NCI-H1048 (cell line): ENCODE measurements around the gene CPLX1.

Experiments used
- DNase-seq: peaks from one replicate; lab custom pipeline; 2025; lab: John Stamatoyannopoulos, UW

Gene CPLX1

GRCh38 chr4:855880-856224 is 29.9 kb upstream of the CPLX1 start:
- DNase-seq: no peak

GRCh38 chr4:854356-854755 is 28.4 kb upstream of the CPLX1 start:
- DNase-seq: no peak

DNA sequence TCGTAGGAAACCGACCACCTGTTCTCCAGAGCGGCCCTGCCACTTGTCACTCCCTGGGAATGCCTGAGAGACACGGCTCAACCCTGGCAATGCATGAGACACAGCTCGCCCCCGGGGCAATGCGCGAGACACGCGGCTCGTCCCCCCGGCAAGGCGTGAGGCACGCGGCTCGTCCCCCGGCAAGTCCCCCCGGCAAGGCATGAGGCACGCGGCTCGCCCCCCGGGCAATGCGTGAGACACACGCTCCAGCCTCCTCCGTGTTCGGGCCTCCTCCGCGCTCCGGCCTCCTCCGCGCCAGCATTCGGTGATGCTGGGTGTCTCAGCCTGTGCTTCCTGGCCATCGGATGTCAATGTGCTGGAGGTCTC is 27.5 kb upstream of the CPLX1 start:
- no peak for DNase-seq

DNA sequence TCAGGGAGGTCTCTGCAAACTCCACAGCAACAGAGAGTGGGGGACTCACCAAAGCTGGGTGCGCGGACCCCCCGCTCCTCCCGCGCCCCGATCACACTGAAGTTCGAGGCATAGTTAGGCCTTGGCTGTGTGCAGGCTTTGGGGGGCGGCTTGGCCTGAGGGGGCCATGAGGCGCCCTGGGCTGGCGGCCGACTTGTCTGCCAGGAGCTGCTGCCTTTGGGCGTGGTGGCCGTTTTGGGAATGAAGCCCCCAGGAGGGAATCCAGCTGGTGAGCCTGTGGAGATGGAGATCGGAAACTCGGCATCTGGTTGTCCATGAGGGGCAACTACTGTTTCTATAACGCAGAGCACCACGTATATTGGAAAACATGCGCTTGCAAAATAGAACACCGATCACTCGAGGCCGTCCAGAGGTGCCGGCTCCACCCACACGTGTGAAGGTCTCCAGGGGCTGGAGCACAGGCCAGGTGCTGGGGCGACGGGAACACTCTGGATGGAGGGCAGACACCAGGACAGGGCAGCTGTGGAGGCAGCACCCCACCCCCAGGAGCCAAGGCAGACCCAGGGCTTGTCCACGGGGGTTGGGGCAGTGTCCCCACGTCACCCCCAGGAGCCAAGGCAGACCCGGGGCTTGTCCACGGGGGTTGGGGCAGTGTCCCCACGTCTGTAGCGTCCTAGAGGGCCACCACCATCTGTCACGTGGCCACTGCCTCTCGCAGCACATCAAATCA is 25.9 kb upstream of the CPLX1 start:
- no peak for DNase-seq

DNA sequence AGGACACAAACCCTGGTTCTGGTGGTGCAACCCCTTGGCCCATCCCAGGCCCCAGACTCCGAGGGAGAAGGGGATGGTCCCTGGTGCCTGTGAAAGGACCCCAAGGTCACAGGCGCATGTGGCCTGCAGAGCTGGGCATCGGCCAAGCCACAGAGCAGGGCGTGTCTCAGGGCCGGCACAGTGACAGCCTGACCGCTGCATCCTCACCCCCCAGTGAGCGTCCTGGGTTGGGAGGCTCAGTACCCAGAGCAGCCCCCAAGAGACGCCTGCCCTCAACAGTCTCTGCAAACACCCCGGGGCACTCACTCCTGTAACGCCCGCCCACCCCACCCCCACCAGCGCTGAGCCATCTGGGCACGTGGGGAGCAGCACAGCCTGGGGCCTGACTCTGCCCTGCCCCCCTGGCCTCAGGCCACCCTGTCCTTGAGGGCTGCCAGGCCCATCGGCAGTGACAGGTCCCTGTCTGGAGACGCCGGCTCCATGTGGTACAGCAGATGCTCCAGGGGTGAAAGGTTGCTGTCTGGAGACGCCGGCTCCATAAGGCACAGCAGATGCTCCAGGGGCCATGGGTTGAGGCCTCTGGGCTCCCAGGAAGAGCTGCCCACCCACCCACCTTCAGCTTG is 24.5 kb upstream of the CPLX1 start:
- DNase-seq: no peak

DNA sequence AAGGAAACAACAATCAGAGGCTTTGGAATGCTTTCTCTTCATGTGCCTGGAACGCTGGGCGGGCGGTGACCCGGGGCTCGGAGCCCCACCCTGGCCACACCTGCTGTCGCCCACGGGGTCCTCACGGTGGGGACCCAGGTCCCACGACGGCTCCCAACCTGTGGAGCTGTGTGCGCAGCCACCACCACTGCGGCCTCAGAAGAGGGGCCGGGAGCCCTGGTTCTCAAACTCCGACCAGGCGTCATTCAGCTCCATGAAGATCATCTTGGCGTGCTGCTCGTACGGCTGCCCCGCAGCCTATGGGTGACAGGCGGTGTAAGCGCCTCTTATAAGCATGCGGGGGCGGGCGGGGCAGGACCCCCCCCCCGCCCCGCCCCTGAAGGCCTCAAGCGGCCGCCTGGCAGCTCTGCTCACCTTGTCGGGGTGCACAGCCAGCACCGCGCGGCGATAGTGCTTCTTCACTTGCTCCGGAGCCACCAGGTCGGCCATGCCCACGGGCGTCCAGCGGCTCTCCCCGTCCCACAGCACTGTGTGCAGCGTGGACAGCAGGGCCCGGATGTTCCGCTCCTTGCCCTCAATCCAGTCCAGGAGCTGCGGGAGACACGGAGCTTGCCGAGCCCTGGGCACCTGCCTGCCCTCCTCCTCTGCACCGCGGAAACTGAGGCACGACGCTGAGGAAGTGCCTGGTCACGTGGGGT is 23.7 kb upstream of the CPLX1 start:
- DNase-seq: no peak

DNA sequence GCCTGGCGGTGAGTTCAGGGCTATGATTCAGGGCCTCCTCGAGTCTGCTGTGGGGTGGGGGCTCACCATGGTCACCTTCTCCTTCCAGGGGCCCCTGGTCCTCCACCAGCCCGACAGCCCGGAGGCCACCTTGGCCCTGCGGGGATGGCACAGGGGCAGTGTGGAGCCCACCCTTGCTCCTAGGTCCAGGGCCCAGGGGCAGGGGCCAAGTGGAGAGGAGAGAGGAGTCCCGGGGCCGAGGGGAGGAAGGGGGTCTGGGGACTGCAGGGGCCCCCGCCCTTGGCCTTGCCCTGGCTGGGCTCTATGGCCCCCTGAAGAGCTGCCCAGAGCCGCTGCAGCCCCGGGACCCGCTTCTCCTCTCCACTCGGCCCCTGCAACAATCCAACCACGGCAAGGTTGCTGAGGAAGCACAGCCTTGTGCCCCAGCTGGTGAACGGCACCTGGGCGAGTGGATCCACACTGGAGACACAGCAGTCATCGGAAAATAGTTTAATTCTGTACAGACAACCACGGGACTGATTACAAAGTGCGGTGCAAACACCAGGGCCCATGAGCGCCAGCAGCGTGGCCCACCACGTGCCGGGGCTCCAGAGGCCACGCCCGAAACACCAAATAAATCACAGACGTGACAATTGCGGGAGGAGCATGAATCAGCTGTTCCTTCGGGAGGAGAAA is 23.0 kb upstream of the CPLX1 start:
- no peak for DNase-seq

DNA sequence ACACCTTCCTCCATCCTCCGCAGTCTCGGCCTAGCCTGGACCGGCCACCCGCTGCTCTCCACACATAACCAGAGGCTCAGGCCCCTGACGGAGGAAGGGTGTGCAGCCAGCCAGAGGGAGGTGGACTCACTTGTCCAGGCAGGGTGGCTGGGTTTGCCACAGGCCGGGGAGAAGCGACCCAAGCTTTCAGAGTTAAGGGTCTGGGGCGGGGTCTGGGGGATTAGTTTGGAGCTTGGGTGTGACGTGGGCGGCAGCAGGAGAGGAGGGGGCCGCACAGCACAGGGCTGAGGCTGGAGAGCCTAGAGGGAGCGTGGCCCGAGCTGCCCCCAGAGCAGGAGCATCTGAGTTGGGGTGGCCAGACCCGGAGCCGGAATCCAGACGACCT is 22.4 kb upstream of the CPLX1 start:
- DNase-seq: no peak

DNA sequence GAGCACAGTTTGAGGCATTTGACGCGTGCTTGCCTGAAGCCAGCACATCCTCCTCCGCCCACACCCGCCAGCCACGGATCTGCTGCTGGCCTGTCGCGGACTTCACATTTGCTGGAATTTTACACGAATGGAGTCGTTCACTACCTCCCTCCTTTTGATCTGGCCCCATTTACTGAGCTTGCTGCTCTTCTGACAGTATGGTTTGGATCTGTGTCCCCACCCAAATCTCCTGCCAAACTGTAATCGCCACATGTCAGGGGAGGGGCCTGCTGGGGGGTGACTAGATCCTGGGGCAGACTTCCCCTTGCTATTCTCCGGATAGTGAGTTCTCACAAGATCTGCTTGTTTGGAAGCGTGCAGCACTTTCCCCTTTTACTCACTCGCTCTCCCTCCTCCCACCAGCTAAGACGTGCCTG is 19.9 kb upstream of the CPLX1 start:
- no peak for DNase-seq

DNA sequence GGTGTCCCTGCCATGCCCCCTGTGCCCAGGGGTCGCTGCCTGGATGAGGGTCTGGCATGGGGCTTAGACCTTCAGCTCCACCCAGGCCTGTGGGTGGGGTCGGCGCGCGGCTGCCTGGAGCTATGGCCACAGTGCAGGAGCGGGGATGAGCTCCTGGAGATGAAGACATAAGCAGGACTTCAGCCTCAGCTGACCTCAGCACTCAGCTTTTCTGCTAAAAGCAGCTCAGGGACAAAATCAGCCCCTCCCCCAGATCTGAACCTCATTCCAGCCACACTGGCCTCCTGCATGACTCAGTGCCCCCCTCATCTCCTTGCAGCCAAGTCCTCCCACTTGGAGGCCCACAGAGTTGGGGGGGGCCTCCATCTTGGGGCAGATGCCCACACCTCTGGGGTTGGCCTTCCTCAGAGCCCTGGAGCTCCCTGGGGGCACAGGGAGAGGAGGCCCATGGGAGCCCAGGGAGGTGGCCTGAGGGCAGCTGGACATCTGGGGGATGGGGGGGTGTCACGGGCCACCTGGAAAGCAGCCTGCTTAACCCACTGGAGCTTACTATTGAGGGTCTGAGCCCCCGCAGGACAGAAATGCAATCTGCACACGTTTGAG is 19.4 kb upstream of the CPLX1 start:
- no peak for DNase-seq

DNA sequence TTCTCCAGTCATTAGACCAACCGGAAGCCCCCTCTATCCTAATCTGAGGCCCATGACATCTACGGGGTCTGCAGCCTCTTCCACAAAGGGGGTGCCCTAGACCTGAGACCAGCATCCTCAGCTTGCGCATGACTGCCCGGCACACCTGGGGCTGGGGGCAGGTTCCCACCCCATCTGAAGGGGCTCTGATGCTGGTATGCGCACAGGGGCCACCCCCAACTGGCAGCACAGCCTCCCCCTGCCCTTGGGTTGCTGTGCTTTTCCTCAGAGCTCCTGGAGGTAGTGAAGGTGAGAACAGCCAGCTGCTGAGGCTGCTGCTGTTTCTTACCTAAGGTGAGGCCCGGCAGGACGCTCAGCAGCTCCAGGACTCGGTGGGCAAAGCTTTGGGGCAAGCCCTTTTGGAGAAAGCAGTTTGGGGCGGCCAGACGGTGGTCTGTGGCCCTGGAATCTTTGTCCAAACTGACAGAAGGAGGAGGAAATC is 18.9 kb upstream of the CPLX1 start:
- no peak for DNase-seq

DNA sequence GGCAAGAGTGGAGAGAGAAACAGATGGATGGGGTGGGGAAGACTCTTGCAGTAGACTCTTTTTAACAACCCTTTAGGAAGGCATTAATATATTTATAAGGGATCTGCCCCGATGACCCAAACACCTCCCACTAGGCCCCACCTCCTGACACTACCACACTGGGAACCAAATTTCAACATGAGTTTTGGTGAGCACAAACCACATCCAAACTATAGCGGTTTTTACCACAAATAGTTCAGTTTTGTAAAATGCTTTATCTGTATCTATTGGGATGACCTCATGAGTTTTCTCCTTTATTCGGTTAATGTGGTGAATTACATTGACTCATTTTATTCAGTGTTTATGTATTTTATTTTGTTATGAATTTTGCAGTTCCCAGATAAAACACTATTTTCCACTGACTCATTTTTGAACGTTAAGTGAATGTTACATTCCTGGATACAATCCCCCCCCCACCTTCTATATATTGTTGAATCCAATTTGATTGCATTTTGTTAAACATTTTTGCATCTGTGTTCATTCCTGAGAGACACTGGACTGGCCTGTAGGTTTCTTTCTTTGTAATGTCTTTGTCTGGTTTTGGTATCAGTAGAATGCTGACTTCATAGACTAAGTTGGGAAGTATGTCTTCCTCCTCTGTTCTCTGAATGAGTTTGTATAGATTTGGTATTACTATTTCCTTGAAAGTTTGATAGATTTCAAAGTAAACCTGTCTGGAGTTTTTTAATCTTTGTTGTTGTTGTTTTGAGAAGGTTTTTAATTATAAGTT is 13.9 kb upstream of the CPLX1 start:
- DNase-seq: no peak

DNA sequence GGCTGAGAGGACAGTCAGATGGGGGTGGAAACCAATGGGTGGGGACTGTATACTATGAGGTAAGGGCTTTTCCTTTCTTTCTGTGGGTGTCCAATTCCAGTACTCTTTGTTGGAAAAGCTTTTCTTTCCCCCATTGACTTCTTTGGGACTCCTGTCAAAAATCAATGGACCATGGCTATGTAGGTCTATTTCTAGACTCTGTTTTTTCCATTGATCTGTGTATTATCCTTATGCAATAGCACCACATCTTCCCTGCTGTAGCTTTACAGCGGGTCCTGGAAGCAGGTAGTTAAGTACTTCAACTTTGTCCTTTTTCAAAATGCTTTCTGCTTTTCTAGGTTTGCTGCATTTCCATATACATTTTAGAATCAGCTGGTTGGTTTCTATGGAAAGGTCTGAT is 11.8 kb upstream of the CPLX1 start:
- no peak for DNase-seq

- DNase-seq: no peak
Observed at GRCh38 chr4:836750-837301, 10.9 kb upstream of the CPLX1 start.

DNA sequence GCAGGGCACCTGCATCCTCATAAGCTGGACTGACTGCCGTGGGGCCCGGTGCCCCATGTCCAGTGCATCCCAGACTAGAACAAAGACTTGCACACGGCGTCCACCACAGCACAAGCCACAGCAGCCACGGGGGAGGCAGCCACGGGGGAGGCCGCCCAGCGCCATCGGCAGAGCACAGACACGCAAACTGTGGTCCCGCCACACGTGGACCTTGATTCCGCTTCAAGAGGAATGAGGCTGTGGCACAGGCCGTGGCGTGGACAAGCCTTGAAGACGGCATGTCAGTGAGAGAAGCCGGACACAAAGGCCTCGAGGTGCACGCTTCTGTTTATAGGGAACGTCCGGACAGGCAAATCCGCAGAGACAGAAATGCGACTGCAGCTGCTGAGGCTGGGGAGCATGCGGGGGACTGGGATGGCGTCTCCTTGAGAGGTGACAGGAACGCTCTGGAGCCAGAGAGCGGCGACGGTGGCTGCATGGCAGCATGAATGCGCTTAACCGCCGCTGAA is 10.1 kb upstream of the CPLX1 start:
- DNase-seq: no peak

GRCh38 chr4:835148-836002 is 9.4 kb upstream of the CPLX1 start:
- no peak for DNase-seq

- DNase-seq: no peak
Observed at GRCh38 chr4:834368-835147, 8.6 kb upstream of the CPLX1 start.

DNA sequence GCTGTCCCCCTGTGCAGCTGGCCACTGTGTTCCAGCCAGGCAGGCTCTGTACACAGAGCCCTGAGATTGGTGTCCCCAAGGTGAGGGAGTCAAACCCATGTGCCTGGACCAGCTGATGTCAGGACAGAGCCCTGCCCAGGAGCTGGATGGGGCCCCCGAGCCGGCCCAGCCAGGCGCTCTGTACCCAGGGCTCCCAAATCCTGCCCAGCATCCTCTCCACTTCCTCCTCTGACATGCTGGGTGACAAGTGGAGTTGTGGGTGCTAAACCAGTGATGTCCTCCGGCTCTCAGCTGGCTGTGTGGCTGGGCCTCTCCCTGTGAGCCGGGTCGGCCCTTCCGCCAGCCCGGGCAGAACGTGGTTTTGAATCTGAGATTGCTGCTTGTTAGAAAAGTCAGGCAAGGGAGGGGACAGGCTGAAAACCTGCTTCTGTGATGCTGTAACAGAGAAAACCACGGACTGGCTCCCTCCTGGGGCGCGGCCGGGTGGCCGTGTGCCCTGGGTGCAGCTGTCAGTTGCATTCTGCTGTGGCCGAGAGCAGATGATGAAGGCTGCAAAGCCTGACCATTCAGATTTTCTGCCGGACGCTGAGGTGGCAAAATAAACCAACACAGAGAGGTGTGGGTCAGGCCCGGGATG is 7.9 kb upstream of the CPLX1 start:
- DNase-seq: no peak

DNA sequence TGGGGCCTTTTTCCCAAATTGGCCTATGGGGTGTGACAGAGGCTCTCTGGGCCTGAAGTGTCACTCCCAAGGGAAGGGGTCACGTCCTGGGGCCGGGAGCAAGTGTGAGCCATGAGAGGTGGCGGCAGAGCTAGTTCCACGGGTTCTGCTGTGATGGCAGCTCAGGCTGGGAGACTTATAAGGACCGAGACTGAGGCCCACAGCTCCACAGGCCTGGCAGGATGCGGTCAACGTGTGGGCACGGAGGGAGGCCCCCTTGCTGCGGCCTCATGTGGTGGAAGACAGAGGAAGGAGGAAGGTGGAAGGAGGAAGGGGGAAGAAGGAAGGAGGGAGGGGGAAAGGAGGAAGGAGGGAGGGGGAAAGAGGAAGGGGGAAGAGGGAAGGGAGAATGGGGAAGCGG is 7.2 kb upstream of the CPLX1 start:
- DNase-seq: no peak
